ENCODE results near the gene TXNL4B. TPM values are rescaled to one million over a fixed set of nuclear protein-coding genes. Genes with fewer than 3 reads are reported as not detected.

Gene TXNL4B
- total and polyA plus RNA-seq, 2 donors (not counting 1 experiment from before 2014, with no cell fraction given), result 9.9 to 16.1 TPM

DNA sequence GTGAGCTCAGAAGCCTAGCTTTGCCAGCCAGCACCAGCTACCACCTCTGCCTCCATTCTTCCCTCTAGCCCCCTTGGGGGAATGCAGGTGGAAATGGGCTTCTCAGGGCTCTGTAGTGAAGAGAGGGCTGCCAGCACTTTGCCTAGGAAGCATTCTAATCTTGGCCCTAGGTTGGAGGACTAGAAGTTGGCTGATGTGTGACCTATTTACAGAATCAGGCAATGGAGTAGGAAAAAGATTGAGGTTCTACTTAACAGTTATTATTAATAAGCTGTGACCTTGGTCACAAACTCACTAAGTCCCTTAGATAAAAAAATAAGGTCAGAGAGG, 20.2 kb upstream of the TXNL4B start:
- no peaks in the 10 kb centered on the region for H4K20me1 ChIP-seq (ENCODE audit: control insufficient read depth, insufficient read depth, low read length, poor library complexity, severe bottlenecking)
- H2AFZ ChIP-seq (ENCODE audit: insufficient read depth, low read depth, low read length, poor library complexity, severe bottlenecking), result no peak overlapping the region
- ATAC-seq (ENCODE audit: low read depth) (no peak), DNase-seq (no peak)
- Mint-ChIP-seq H3K27ac (no peak overlapping the region), H3K4me1 (no peaks in the 10 kb centered on the region), H3K27me3 (no peaks in the 10 kb centered on the region), H3K9me3 (ENCODE audit: insufficient read depth) (peaks cover 6% of the 10 kb centered on the region), H3K4me3 (no peak overlapping the region)
- no peaks in the 10 kb centered on the region for H3K27me3 ChIP-seq (replicated peaks in 1 of 4; ENCODE audit: control extremely low read depth in 1 of 4, control insufficient read depth in 3 of 4, insufficient read depth in 4 of 4, low read length in 3 of 4)
- POLR2A ChIA-PET, result no interaction called here
- no peaks in the 10 kb centered on the region for H3K9me3 ChIP-seq (ENCODE audit: control extremely low read depth in 1 of 3, control insufficient read depth in 2 of 3, insufficient read depth in 1 of 3, low read length in 2 of 3)
- TF ChIP-seq EZH2 (IDR thresholded peaks at IDR 0.05; ENCODE audit: borderline replicate concordance, insufficient read depth, low read depth, low read length, poor library complexity, severe bottlenecking), result no peak
- TF ChIP-seq, protein P1, sequence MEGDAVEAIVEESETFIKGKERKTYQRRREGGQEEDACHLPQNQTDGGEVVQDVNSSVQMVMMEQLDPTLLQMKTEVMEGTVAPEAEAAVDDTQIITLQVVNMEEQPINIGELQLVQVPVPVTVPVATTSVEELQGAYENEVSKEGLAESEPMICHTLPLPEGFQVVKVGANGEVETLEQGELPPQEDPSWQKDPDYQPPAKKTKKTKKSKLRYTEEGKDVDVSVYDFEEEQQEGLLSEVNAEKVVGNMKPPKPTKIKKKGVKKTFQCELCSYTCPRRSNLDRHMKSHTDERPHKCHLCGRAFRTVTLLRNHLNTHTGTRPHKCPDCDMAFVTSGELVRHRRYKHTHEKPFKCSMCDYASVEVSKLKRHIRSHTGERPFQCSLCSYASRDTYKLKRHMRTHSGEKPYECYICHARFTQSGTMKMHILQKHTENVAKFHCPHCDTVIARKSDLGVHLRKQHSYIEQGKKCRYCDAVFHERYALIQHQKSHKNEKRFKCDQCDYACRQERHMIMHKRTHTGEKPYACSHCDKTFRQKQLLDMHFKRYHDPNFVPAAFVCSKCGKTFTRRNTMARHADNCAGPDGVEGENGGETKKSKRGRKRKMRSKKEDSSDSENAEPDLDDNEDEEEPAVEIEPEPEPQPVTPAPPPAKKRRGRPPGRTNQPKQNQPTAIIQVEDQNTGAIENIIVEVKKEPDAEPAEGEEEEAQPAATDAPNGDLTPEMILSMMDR (IDR thresholded peaks at IDR 0.05), result no peak
- H3K27ac ChIP-seq (ENCODE audit: low read length in 2 of 2), result no peak overlapping the region
- H3K36me3 ChIP-seq (replicated peaks in 1 of 2; ENCODE audit: control extremely low read depth in 1 of 2, control insufficient read depth in 1 of 2, extremely low read depth in 1 of 2, insufficient read depth in 2 of 2, low read length in 1 of 2), result peaks cover 0 to 41% of the 10 kb centered on the region in 2 experiments
- H3K4me2 ChIP-seq (replicated peaks; ENCODE audit: low read depth, low read length, poor library complexity, severe bottlenecking), result no peak overlapping the region
- H3K79me2 ChIP-seq (ENCODE audit: control insufficient read depth, insufficient read depth, low read length), result no peaks in the 10 kb centered on the region
- no peaks in the 10 kb centered on the region for H3K4me1 ChIP-seq (ENCODE audit: control insufficient read depth in 2 of 2, insufficient read depth in 2 of 2, low read length in 2 of 2)
- no peak overlapping the region for H3K4me3 ChIP-seq (ENCODE audit: control extremely low read depth in 1 of 5, extremely low read depth in 1 of 5, insufficient read depth in 1 of 5, low read depth in 2 of 5, low read length in 4 of 5)
- no peak overlapping the region for H3K9ac ChIP-seq (ENCODE audit: low read length)
- CTCF ChIA-PET, result no interaction called here
- intact Hi-C loops (cut with micrococcal nuclease), result no loop called here

DNA sequence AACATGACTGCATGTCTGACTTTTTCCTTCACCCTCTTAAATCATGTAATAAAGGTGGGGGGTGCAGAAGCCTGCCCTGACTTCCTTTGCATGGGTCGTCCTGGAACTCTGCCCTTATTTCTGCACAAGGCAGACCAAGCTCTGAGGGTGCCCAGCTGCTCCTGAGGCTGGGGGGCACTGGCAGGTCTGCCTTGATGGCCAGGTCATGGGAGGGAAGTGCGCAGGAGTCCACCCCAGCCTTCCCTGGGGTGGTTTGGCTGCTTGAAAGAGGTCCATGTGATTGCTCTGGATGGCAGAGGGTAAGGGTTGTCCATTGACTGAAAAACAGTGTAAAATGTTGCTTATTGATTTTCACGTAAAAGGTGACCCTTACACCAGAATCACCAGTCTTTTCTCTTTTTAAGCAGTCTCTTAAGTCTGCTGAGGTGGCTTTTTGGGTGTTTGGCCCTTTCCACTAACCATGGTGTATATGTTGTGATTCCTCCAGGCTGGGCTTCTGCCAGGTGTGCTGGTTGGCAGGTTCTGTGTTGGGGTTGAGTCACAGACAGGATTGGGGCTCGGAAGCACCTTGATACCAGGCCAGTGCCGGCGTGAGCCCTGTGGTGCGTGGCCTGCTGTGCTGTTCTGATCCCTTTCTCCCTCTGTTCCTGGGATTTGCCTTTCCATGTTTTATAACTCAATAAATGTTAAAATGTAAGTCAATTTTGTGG, 19.6 kb upstream of the TXNL4B start:
- POLR2A ChIA-PET, result no interaction called here
- no peaks in the 10 kb centered on the region for H3K79me2 ChIP-seq (ENCODE audit: control insufficient read depth, insufficient read depth, low read length)
- H3K27me3 ChIP-seq (replicated peaks in 1 of 4; ENCODE audit: control extremely low read depth in 1 of 4, control insufficient read depth in 3 of 4, insufficient read depth in 4 of 4, low read length in 3 of 4), result no peaks in the 10 kb centered on the region
- H3K4me1 ChIP-seq (ENCODE audit: control insufficient read depth in 2 of 2, insufficient read depth in 2 of 2, low read length in 2 of 2), result no peaks in the 10 kb centered on the region
- CTCF ChIA-PET, result no interaction called here
- H3K27ac ChIP-seq (ENCODE audit: low read length in 2 of 2), result no peak overlapping the region
- TF ChIP-seq, protein P1 (IDR thresholded peaks at IDR 0.05), result no peak
- TF ChIP-seq EZH2 (IDR thresholded peaks at IDR 0.05; ENCODE audit: borderline replicate concordance, insufficient read depth, low read depth, low read length, poor library complexity, severe bottlenecking), result no peak
- no peak overlapping the region for H3K27ac Mint-ChIP-seq
- peaks cover 0 to 47% of the 10 kb centered on the region in 2 experiments for H3K36me3 ChIP-seq (replicated peaks in 1 of 2; ENCODE audit: control extremely low read depth in 1 of 2, control insufficient read depth in 1 of 2, extremely low read depth in 1 of 2, insufficient read depth in 2 of 2, low read length in 1 of 2)
- no peak overlapping the region for H2AFZ ChIP-seq (ENCODE audit: insufficient read depth, low read depth, low read length, poor library complexity, severe bottlenecking)
- 100% methylated on average over 5 of the region's 7 CpGs for WGBS (ENCODE audit: insufficient coverage)
- intact Hi-C loops (cut with micrococcal nuclease), result no loop called here
- peaks cover 6% of the 10 kb centered on the region for H3K9me3 Mint-ChIP-seq (ENCODE audit: insufficient read depth)
- ATAC-seq (ENCODE audit: low read depth), result no peak
- H3K4me3 Mint-ChIP-seq, result no peak overlapping the region
- no peak for DNase-seq
- H3K27me3 Mint-ChIP-seq, result no peaks in the 10 kb centered on the region
- no peak overlapping the region for H3K4me3 ChIP-seq (ENCODE audit: control extremely low read depth in 1 of 5, extremely low read depth in 1 of 5, insufficient read depth in 1 of 5, low read depth in 2 of 5, low read length in 4 of 5)
- no peak overlapping the region for H3K4me2 ChIP-seq (replicated peaks; ENCODE audit: low read depth, low read length, poor library complexity, severe bottlenecking)
- H3K4me1 Mint-ChIP-seq, result no peaks in the 10 kb centered on the region
- no peak overlapping the region for H3K9ac ChIP-seq (ENCODE audit: low read length)
- H4K20me1 ChIP-seq (ENCODE audit: control insufficient read depth, insufficient read depth, low read length, poor library complexity, severe bottlenecking), result no peaks in the 10 kb centered on the region
- no peaks in the 10 kb centered on the region for H3K9me3 ChIP-seq (ENCODE audit: control extremely low read depth in 1 of 3, control insufficient read depth in 2 of 3, insufficient read depth in 1 of 3, low read length in 2 of 3)
